Liver (tissue), 9 donors: ENCODE data around the gene ABCC1. TPM values are rescaled to one million over a fixed set of nuclear protein-coding genes. Genes with fewer than 3 reads are reported as not detected.

Experiments
- DNase-seq: peaks from one replicate; pipeline ENCODE4 v3.0.0-alpha.2; 2017; ENCODE audit warnings: low spot score
- H3K27ac ChIP-seq, 2 donors: one replicate each; pipeline ENCODE4 v1.7.0; 2013; ENCODE audit warnings: inconsistent platforms in 2 of 2, low read length in 2 of 2, control low read depth in 1 of 2, low read depth in 1 of 2, mild to moderate bottlenecking in 1 of 2
- H3K27me3 ChIP-seq, 4 donors: one replicate each; pipeline versions ENCODE4 v1.6.1 to v1.7.0; 2013; ENCODE audit warnings: low read length in 3 of 4, inconsistent platforms in 1 of 4, mild to moderate bottlenecking in 1 of 4, moderate library complexity in 1 of 4; ENCODE audit not compliant: control insufficient read depth in 4 of 4, insufficient read depth in 4 of 4
- H3K36me3 ChIP-seq, 4 donors: one replicate each; pipeline versions ENCODE4 v1.6.1 to v1.7.0; 2013; ENCODE audit warnings: low read length in 3 of 4, mild to moderate bottlenecking in 3 of 4, low read depth in 1 of 4, moderate library complexity in 1 of 4; ENCODE audit not compliant: control insufficient read depth in 4 of 4, insufficient read depth in 3 of 4
- H3K4me1 ChIP-seq, 4 donors: one replicate each; pipeline versions ENCODE4 v1.6.1 to v1.7.0; 2013; ENCODE audit warnings: low read length in 3 of 4, mild to moderate bottlenecking in 3 of 4, moderate library complexity in 1 of 4; ENCODE audit not compliant: control insufficient read depth in 4 of 4, insufficient read depth in 4 of 4
- H3K4me3 ChIP-seq, 3 donors: one replicate each; pipeline versions ENCODE4 v1.6.1 to v1.7.0; 2013; ENCODE audit warnings: low read length in 3 of 3, control low read depth in 1 of 3, low read depth in 1 of 3, mild to moderate bottlenecking in 1 of 3
- H3K9ac ChIP-seq, 2 donors: one replicate each; pipeline ENCODE4 v1.7.0; 2013; ENCODE audit warnings: low read length in 2 of 2, mild to moderate bottlenecking in 2 of 2, moderate library complexity in 2 of 2, control low read depth in 1 of 2, low read depth in 1 of 2
- H3K9me3 ChIP-seq, 4 donors: one replicate each; pipeline versions ENCODE4 v1.6.1 to v1.7.0; 2013; ENCODE audit warnings: low read length in 3 of 4; ENCODE audit not compliant: control insufficient read depth in 4 of 4
- ATF3 ChIP-seq: IDR thresholded peaks from 2 replicates; pipeline ENCODE4 v1.6.1; 2016; ENCODE audit warnings: antibody characterized with exemption
- CTCF ChIP-seq: fragments of 150-350 bp; IDR thresholded peaks from 2 replicates; pipeline ENCODE4 v1.5.1; 2017; ENCODE audit warnings: improper control_type of control experiment, low read depth, low read length; ENCODE audit not compliant: missing input control
- EGR1 ChIP-seq, 2 donors: IDR thresholded peaks; 2 replicates each; pipeline ENCODE4 v1.6.1; 2016 to 2018; ENCODE audit warnings: antibody characterized with exemption in 2 of 2, low read depth in 2 of 2
- FOXA1 ChIP-seq: IDR thresholded peaks from 2 replicates; pipeline ENCODE4 v1.6.1; 2016; ENCODE audit warnings: antibody characterized with exemption
- FOXA2 ChIP-seq: IDR thresholded peaks from 2 replicates; pipeline ENCODE4 v1.6.1; 2016; ENCODE audit warnings: antibody characterized with exemption
- GABPA ChIP-seq, 2 donors: IDR thresholded peaks in 1 of 2; conservative IDR thresholded peaks in 1 of 2; 2 replicates each; pipeline ENCODE4 v1.6.1; 2016; ENCODE audit warnings: antibody characterized with exemption in 2 of 2, mild to moderate bottlenecking in 1 of 2, moderate library complexity in 1 of 2
- HNF4A ChIP-seq, 2 donors: conservative IDR thresholded peaks; 2 replicates each; pipeline ENCODE4 v1.6.1; 2016; ENCODE audit warnings: antibody characterized with exemption in 2 of 2, mild to moderate bottlenecking in 2 of 2
- HNF4G ChIP-seq: IDR thresholded peaks from 2 replicates; pipeline ENCODE4 v1.6.1; 2016; ENCODE audit warnings: antibody characterized with exemption
- JUND ChIP-seq, 2 donors: IDR thresholded peaks; 2 replicates each; pipeline ENCODE4 v1.6.1; 2016; ENCODE audit warnings: antibody characterized with exemption in 2 of 2
- MAX ChIP-seq: IDR thresholded peaks from 2 replicates; pipeline ENCODE4 v1.6.1; 2016; ENCODE audit warnings: antibody characterized with exemption
- NR2F2 ChIP-seq: IDR thresholded peaks from 2 replicates; pipeline ENCODE4 v1.6.1; 2016; ENCODE audit warnings: antibody characterized with exemption
- RAD21 ChIP-seq, 2 donors: IDR thresholded peaks; 2 replicates each; pipeline ENCODE4 v1.6.1; 2016; ENCODE audit warnings: antibody characterized with exemption in 2 of 2, mild to moderate bottlenecking in 2 of 2
- REST ChIP-seq: IDR thresholded peaks from 2 replicates; pipeline ENCODE4 v1.6.1; 2016; ENCODE audit warnings: antibody characterized with exemption, mild to moderate bottlenecking
- RXRA ChIP-seq, 2 donors: IDR thresholded peaks; 2 replicates each; pipeline ENCODE4 v1.6.1; 2017 to 2018; ENCODE audit warnings: antibody characterized with exemption in 2 of 2, mild to moderate bottlenecking in 1 of 2
- SP1 ChIP-seq: IDR thresholded peaks from 2 replicates; pipeline ENCODE4 v1.6.1; 2018; ENCODE audit warnings: antibody characterized with exemption, mild to moderate bottlenecking
- TAF1 ChIP-seq: conservative IDR thresholded peaks from 2 replicates; pipeline ENCODE4 v1.6.1; 2016; ENCODE audit warnings: antibody characterized with exemption, mild to moderate bottlenecking
- YY1 ChIP-seq: IDR thresholded peaks from 2 replicates; pipeline ENCODE4 v1.6.1; 2016; ENCODE audit warnings: antibody characterized with exemption, mild to moderate bottlenecking
- whole genome bisulfite sequencing: extraction: QIAGEN DNeasy Blood & Tissue Kit; methylation state at CpG from one replicate; pipeline ENCODE4 v1.1.7; 2013; 5-methylcytosine and 5-hydroxymethylcytosine counted together
- polyA plus RNA-seq, 2 donors: library from polyadenylated mRNA; stranded (reverse) in 1 of 2; unstranded in 1 of 2; fragments of 200-250 nt in 1 of 2; fragments of >200 nt in 1 of 2; fragmentation: Nextera tagmentation in 1 of 2; extraction: Ambion mirVana in 1 of 2; gene quantifications; one replicate each; pipeline versions ENCODE4 v1.2.1 to v1.2.3, GENCODE V29; 2013 to 2015
- total RNA-seq, 2 donors: library from RNA; depleted of rRNA; stranded (reverse); fragments of >200 nt; gene quantifications; one replicate each; pipeline ENCODE4 v1.2.3, GENCODE V29; 2014
- TF ChIP-seq, protein P1 (sequence below): IDR thresholded peaks from 2 replicates; pipeline ENCODE4 v1.6.1; 2016; ENCODE audit warnings: antibody characterized with exemption
- donor health status: healthy.
- donor health status: healthy.
- donor health status: healthy.
- donor health status: healthy.
- donor health status: healthy.

Gene ABCC1
- total and polyA plus RNA-seq, 4 donors: 0.85 to 7.7 (median 4.2) TPM

GRCh38 chr16:16184594-16184993, 235.2 kb downstream of the ABCC1 start (continued):
- no peak for TF ChIP-seq REST
- TF ChIP-seq EGR1 (IDR thresholded peaks at IDR 0.05; ENCODE audit: low read depth in 2 of 2): no peak

- DNase-seq: no peak
- H3K36me3 ChIP-seq: peaks cover 7 to 73% (median 39%) of the 10 kb centered on the region in 4 donors
- no peaks in the 10 kb centered on the region for H3K9me3 ChIP-seq
- H3K4me3 ChIP-seq: no peak overlapping the region
- no peak overlapping the region for H3K27ac ChIP-seq
- 65% methylated on average over 4 of the region's 4 CpGs for WGBS
- no peak for TF ChIP-seq GABPA (IDR thresholded peaks at IDR 0.05 in 1 of 2, conservative IDR thresholded peaks at IDR 0.05 in 1 of 2)
- TF ChIP-seq ATF3: no peak
- TF ChIP-seq FOXA1: no peak
- no peak for TF ChIP-seq TAF1
- no peak for TF ChIP-seq YY1
- TF ChIP-seq JUND (IDR thresholded peaks at IDR 0.05): no peak
- TF ChIP-seq RAD21 (IDR thresholded peaks at IDR 0.05): no peak
- TF ChIP-seq REST: no peak
- no peak for TF ChIP-seq EGR1 (IDR thresholded peaks at IDR 0.05; ENCODE audit: low read depth in 2 of 2)
- TF ChIP-seq, protein P1, sequence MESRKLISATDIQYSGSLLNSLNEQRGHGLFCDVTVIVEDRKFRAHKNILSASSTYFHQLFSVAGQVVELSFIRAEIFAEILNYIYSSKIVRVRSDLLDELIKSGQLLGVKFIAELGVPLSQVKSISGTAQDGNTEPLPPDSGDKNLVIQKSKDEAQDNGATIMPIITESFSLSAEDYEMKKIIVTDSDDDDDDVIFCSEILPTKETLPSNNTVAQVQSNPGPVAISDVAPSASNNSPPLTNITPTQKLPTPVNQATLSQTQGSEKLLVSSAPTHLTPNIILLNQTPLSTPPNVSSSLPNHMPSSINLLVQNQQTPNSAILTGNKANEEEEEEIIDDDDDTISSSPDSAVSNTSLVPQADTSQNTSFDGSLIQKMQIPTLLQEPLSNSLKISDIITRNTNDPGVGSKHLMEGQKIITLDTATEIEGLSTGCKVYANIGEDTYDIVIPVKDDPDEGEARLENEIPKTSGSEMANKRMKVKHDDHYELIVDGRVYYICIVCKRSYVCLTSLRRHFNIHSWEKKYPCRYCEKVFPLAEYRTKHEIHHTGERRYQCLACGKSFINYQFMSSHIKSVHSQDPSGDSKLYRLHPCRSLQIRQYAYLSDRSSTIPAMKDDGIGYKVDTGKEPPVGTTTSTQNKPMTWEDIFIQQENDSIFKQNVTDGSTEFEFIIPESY: no peak
- no peak for TF ChIP-seq HNF4G
- TF ChIP-seq FOXA2: no peak
- no peak for TF ChIP-seq CTCF
- no peak for TF ChIP-seq MAX
- no peak for TF ChIP-seq SP1
- TF ChIP-seq HNF4A (conservative IDR thresholded peaks at IDR 0.05): no peak
- no peak for TF ChIP-seq NR2F2
- no peak for TF ChIP-seq RXRA (IDR thresholded peaks at IDR 0.05)
- H3K27me3 ChIP-seq: no peaks in the 10 kb centered on the region
- no peak overlapping the region for H3K9ac ChIP-seq
- peaks cover 0 to 2% (median 0%) of the 10 kb centered on the region in 4 donors for H3K4me1 ChIP-seq
Measured at GRCh38 chr16:16185095-16185494, 235.7 kb downstream of the ABCC1 start.
